Measurements from ENCODE around the gene MAML1. TPM values are rescaled to one million over a fixed set of nuclear protein-coding genes. Genes with fewer than 3 reads are reported as not detected.
A peak's percentile ranks its signal among the peaks of the same experiment; 100 is the strongest.

MAML1 gene
- total and polyA plus RNA-seq, 10 of the 15 experiments (the other 5 are each of a cell fraction or from before 2014, with no cell fraction given) = 0.42 to 23.9 (median 7.3) TPM

DNA sequence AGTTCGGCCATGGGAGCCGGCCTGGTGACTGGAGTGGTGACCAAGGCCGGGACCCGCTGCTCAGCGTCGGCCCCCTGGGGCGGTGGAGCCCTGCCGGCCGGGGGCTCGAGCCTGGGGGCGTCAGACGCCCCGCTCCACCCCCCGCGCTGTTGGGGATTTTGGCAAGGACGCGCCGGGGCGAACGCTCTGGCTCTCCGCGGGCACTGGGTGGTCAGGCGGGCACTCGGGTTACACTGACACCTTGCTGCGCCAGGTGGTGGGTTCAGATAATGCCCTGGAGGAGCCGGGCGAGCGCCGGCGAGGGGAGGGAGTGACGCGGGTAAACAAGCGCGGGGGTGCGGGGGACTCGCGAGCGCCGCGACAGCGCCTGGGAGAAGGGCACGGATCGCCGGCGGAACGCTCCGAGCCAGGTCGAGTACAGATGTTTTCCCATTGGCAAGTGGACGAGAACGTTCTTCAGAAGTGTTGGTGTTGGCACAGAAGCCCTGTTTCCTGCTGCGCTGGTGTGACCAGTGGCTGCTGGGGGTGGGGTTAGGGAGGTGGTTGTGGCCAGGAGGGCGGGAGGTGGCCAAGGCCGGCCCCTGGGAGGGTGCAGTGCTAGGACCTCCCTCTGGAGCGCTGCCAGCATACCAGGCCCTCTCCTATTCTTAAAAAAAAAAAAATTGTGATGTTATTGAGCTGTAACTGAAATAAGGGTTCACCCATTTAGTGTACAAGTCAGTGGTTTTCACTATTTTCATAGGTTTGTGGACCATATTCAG lies 88.9 kb downstream of the MAML1 start (continued):
- TF ChIP-seq BACH1 (IDR thresholded peaks at IDR 0.05; ENCODE audit: borderline replicate concordance) (peak; percentile 54; the same call in 1 of the 2 replicates), EP300 (IDR thresholded peaks at IDR 0.05; ENCODE audit: borderline replicate concordance in 1 of 2, control insufficient read depth in 1 of 2, low read depth in 2 of 2, low read length in 2 of 2) (no peak), GABPA (IDR thresholded peaks at IDR 0.05; ENCODE audit: low read depth) (no peak), BMI1 (IDR thresholded peaks at IDR 0.05; ENCODE audit: borderline replicate concordance) (no peak), MTA2 (IDR thresholded peaks at IDR 0.05; ENCODE audit: low read depth) (no peak), LARP7 (IDR thresholded peaks at IDR 0.05) (peak; percentile 56; the same call in 1 of the 2 replicates), POLR2A (IDR thresholded peaks at IDR 0.05; ENCODE audit: low read depth, low read length) (peak; percentile 73), ZBTB11 (CRISPR knock-in tag; IDR thresholded peaks at IDR 0.05) (no peak), ZBTB40 (IDR thresholded peaks at IDR 0.05; ENCODE audit: borderline replicate concordance) (no peak), SMC3 (IDR thresholded peaks at IDR 0.05; ENCODE audit: borderline replicate concordance, low read length) (no peak), MEF2A (IDR thresholded peaks at IDR 0.05; ENCODE audit: insufficient read depth, low read depth, low read length) (no peak), USF1 (IDR thresholded peaks at IDR 0.05; ENCODE audit: borderline replicate concordance, extremely low read length, insufficient read depth, low read depth, low read length) (no peak), NFYB (IDR thresholded peaks at IDR 0.05; ENCODE audit: insufficient read depth, low read depth, low read length) (no peak), CBX3 (IDR thresholded peaks at IDR 0.05; ENCODE audit: borderline replicate concordance, low read depth) (no peak), CEBPB (IDR thresholded peaks at IDR 0.05; ENCODE audit: borderline replicate concordance in 1 of 2, low read depth in 2 of 2, low read length in 2 of 2) (no peak), TCF3 (IDR thresholded peaks at IDR 0.05; ENCODE audit: borderline replicate concordance, insufficient read depth, low read depth, low read length) (0 out of 2 replicates have a peak, but pooled peaks have one; percentile 27), TAF1 (IDR thresholded peaks at IDR 0.05; ENCODE audit: borderline replicate concordance, low read depth, low read length) (peak; percentile 22; the same call in 1 of the 2 replicates), MEF2B (IDR thresholded peaks at IDR 0.05; ENCODE audit: partially characterized antibody, poor library complexity, severe bottlenecking) (no peak), CHD1 (IDR thresholded peaks at IDR 0.05; ENCODE audit: low read depth, low read length) (no peak), KDM1A (IDR thresholded peaks at IDR 0.05; ENCODE audit: borderline replicate concordance) (no peak)
